IMR-90 (cell line): ENCODE measurements around the gene SBF1. TPM values are rescaled to one million over a fixed set of nuclear protein-coding genes. Genes with fewer than 3 reads are reported as not detected.

ENCODE experiments used
- ATAC-seq: fragments of 200-7000 bp; cut with Tn5 transposase; 2 replicates; pipeline ENCODE4 v1.9.1; 2020; ENCODE audit warnings: low read depth, mild to moderate bottlenecking, moderate library complexity
- BruUV-seq: library from RNA; stranded (reverse); fragments of 400-500 nt; replicated peaks from 2 replicates; lab custom pipeline; 2021; lab: Mats Ljungman, UMichigan
- CTCF ChIA-PET: fragments of 300-600 bp; formaldehyde crosslinking; extraction: SDS; loops from one replicate; lab custom pipeline; 2021; ENCODE audit warnings: antibody characterized with exemption; lab: Yijun Ruan, JAX
- POLR2A ChIA-PET: fragments of 300-600 bp; sonication (Branson Sonifier 250); formaldehyde crosslinking; loops from one replicate; lab custom pipeline; 2022; ENCODE audit warnings: antibody characterized with exemption; ENCODE audit not compliant: unreplicated experiment; lab: Charles Lee
- DNase-seq: peaks from one replicate; pipeline ENCODE4 v3.0.0; 2013
- H2AFZ ChIP-seq: replicated peaks from 2 replicates; pipeline ENCODE3; 2013; ENCODE audit warnings: low read length, mild to moderate bottlenecking; ENCODE audit not compliant: poor library complexity
- H2AK5ac ChIP-seq: 2 replicates; pipeline ENCODE4 v1.6.1; 2013; ENCODE audit warnings: low read depth, low read length, inconsistent platforms
- H2AK9ac ChIP-seq: replicated peaks from 2 replicates; pipeline ENCODE3; 2013; ENCODE audit warnings: mild to moderate bottlenecking, low read depth, low read length, moderate library complexity; ENCODE audit not compliant: poor library complexity
- H2BK120ac ChIP-seq: 2 replicates; pipeline ENCODE4 v1.6.1; 2013; ENCODE audit warnings: low read depth, low read length, inconsistent platforms
- H2BK15ac ChIP-seq: 3 replicates; pipeline ENCODE4 v1.6.1; 2013; ENCODE audit warnings: low read depth, low read length, inconsistent platforms
- H2BK20ac ChIP-seq: 2 replicates; pipeline ENCODE4 v1.6.1; 2013; ENCODE audit warnings: low read depth, mild to moderate bottlenecking, inconsistent platforms, low read length, moderate library complexity
- H2BK5ac ChIP-seq: 2 replicates; pipeline ENCODE4 v1.6.1; 2013; ENCODE audit warnings: mild to moderate bottlenecking, low read depth, low read length, inconsistent platforms; ENCODE audit not compliant: poor library complexity, severe bottlenecking
- H3K14ac ChIP-seq: replicated peaks from 2 replicates; pipeline ENCODE4 v1.6.1; 2013; ENCODE audit warnings: low read depth, low read length, inconsistent platforms
- H3K18ac ChIP-seq: 2 replicates; pipeline ENCODE4 v1.6.1; 2013; ENCODE audit warnings: low read depth, low read length, control low read depth
- H3K23ac ChIP-seq: 2 replicates; pipeline ENCODE4 v1.6.1; 2013; ENCODE audit warnings: low read depth, low read length, inconsistent platforms
- H3K27ac ChIP-seq: 2 replicates; pipeline ENCODE4 v1.5.1; 2013; ENCODE audit warnings: mild to moderate bottlenecking, control low read depth, low read length; ENCODE audit not compliant: insufficient read depth
- H3K27me3 ChIP-seq: 2 replicates; pipeline ENCODE4 v1.6.1; 2013; ENCODE audit warnings: low read length; ENCODE audit not compliant: control insufficient read depth, insufficient read depth
- H3K36me3 ChIP-seq: 2 replicates; pipeline ENCODE4 v1.6.1; 2013; ENCODE audit warnings: low read length, mixed read lengths; ENCODE audit not compliant: control insufficient read depth, insufficient read depth
- H3K4ac ChIP-seq: 2 replicates; pipeline ENCODE4 v1.6.1; 2013; ENCODE audit warnings: low read depth, low read length, inconsistent platforms
- H3K4me1 ChIP-seq: 2 replicates; pipeline ENCODE4 v1.6.1; 2013; ENCODE audit warnings: low read length, mixed read lengths; ENCODE audit not compliant: control insufficient read depth, insufficient read depth
- H3K4me2 ChIP-seq: 2 replicates; pipeline ENCODE4 v1.6.1; 2013; ENCODE audit warnings: low read depth, mild to moderate bottlenecking, control low read depth, low read length, moderate library complexity
- H3K4me3 ChIP-seq: 2 replicates; pipeline ENCODE4 v1.5.1; 2013; ENCODE audit warnings: low read depth, mild to moderate bottlenecking, control low read depth, low read length, moderate library complexity; ENCODE audit not compliant: insufficient read depth
- H3K56ac ChIP-seq: 2 replicates; pipeline ENCODE4 v1.6.1; 2013; ENCODE audit warnings: low read length, inconsistent platforms; ENCODE audit not compliant: insufficient read depth; ENCODE audit errors: extremely low read depth
- H3K79me1 ChIP-seq, 2 experiments: 2 replicates each; pipeline ENCODE4 v1.6.1; 2013; ENCODE audit warnings: low read length in 2 of 2, inconsistent platforms in 1 of 2, low read depth in 1 of 2
- H3K9ac ChIP-seq: 2 replicates; pipeline ENCODE4 v1.6.1; 2013; ENCODE audit warnings: low read depth, low read length, control low read depth
- H3K9me1 ChIP-seq: 2 replicates; pipeline ENCODE4 v1.6.1; 2013; ENCODE audit warnings: low read length, inconsistent platforms; ENCODE audit not compliant: insufficient read depth
- H3K9me3 ChIP-seq: 2 replicates; pipeline ENCODE4 v1.6.1; 2013; ENCODE audit warnings: low read length; ENCODE audit not compliant: control insufficient read depth, insufficient read depth
- H4K20me1 ChIP-seq: 2 replicates; pipeline ENCODE4 v1.6.1; 2013; ENCODE audit warnings: low read length, inconsistent platforms; ENCODE audit not compliant: insufficient read depth
- H4K5ac ChIP-seq: 2 replicates; pipeline ENCODE4 v1.6.1; 2013; ENCODE audit warnings: mild to moderate bottlenecking, low read depth, low read length, control low read depth
- H4K8ac ChIP-seq, 2 experiments: 2 replicates each; pipeline ENCODE4 v1.6.1; 2013; ENCODE audit warnings: low read depth in 2 of 2, low read length in 2 of 2, control low read depth in 1 of 2, inconsistent platforms in 1 of 2
- H4K91ac ChIP-seq: 2 replicates; pipeline ENCODE4 v1.6.1; 2013; ENCODE audit warnings: low read depth, low read length, inconsistent platforms; ENCODE audit not compliant: insufficient read depth
- BHLHE40 ChIP-seq: fragments of 150-350 bp; IDR thresholded peaks from 2 replicates; pipeline ENCODE4 v1.6.1; 2016; ENCODE audit warnings: mild to moderate bottlenecking, low read depth, low read length
- CEBPB ChIP-seq: IDR thresholded peaks from 2 replicates; pipeline ENCODE4 v1.6.1; 2012; ENCODE audit warnings: low read depth, low read length, improper control_type of control experiment
- CHD1 ChIP-seq: IDR thresholded peaks from 2 replicates; pipeline ENCODE4 v1.6.1; 2012; ENCODE audit warnings: low read depth, low read length, improper control_type of control experiment
- FOS ChIP-seq: fragments of 150-350 bp; IDR thresholded peaks from 2 replicates; pipeline ENCODE4 v1.6.1; 2016; ENCODE audit warnings: low read depth, low read length
- MAFK ChIP-seq: IDR thresholded peaks from 2 replicates; pipeline ENCODE4 v1.6.1; 2012; ENCODE audit warnings: low read depth, low read length, improper control_type of control experiment
- MXI1 ChIP-seq: IDR thresholded peaks from 2 replicates; pipeline ENCODE4 v1.6.1; 2012; ENCODE audit warnings: low read depth, mild to moderate bottlenecking, low read length, moderate library complexity, borderline replicate concordance
- POLR2A ChIP-seq: IDR thresholded peaks from 2 replicates; pipeline ENCODE4 v1.6.1; 2012; ENCODE audit warnings: mild to moderate bottlenecking, low read depth, low read length
- RAD21 ChIP-seq: IDR thresholded peaks from 2 replicates; pipeline ENCODE4 v1.6.1; 2012; ENCODE audit warnings: low read length, improper control_type of control experiment
- RCOR1 ChIP-seq: IDR thresholded peaks from 2 replicates; pipeline ENCODE4 v1.6.1; 2012; ENCODE audit warnings: mild to moderate bottlenecking, low read length, improper control_type of control experiment; ENCODE audit not compliant: insufficient replicate concordance
- RFX5 ChIP-seq: IDR thresholded peaks from 2 replicates; pipeline ENCODE4 v1.8.0; 2012; ENCODE audit warnings: low read depth, mild to moderate bottlenecking, low read length, moderate library complexity
- SMC3 ChIP-seq: fragments of 150-350 bp; IDR thresholded peaks from 2 replicates; pipeline ENCODE4 v1.6.1; 2016; ENCODE audit warnings: low read depth, mild to moderate bottlenecking, antibody characterized with exemption, low read length, moderate library complexity
- WGBS, 2 experiments: methylation state at CpG; one replicate each; pipeline versions ENCODE4 v1.1.5 to v1.1.7; 2013; ENCODE audit warnings: missing lambda C conversion rate in 2 of 2; ENCODE audit not compliant: insufficient read length in 1 of 2; ENCODE audit errors: extremely low coverage in 2 of 2; 5-methylcytosine and 5-hydroxymethylcytosine counted together
- dilution Hi-C: fragments of 300-500 bp; cut with HindIII; formaldehyde crosslinking; loops from one replicate; pipeline ENCODE4 v1.14.3; 2018; ENCODE audit warnings: low sequenced_read_pairs; ENCODE audit not compliant: unreplicated experiment
- in situ Hi-C: fragments of 300-500 bp; cut with MboI; formaldehyde crosslinking; loops from 3 replicates; pipeline ENCODE4 v1.14.3; 2019; ENCODE audit warnings: low sequenced_read_pairs, inconsistent platforms, mixed read lengths
- intact Hi-C: fragments of 100-400 bp; cut with micrococcal nuclease; formaldehyde crosslinking; loops from 2 replicates; pipeline ENCODE4 v1.10.0; 2022
- polyA plus RNA-seq, 3 experiments: library from polyadenylated mRNA; depleted of rRNA; stranded (reverse); fragments of >200 nt; gene quantifications; 2 replicates each; pipeline ENCODE4 v1.2.3, GENCODE V29; 2012; ENCODE audit warnings: low replicate concordance in 1 of 3
- total RNA-seq: library from RNA; depleted of rRNA; stranded (reverse); fragments of >200 nt; gene quantifications from 2 replicates; pipeline ENCODE4 v1.2.3, GENCODE V29; 2012
- TF ChIP-seq, protein P1 (sequence below): fragments of 150-350 bp; IDR thresholded peaks from 2 replicates; pipeline ENCODE4 v1.6.1; 2016; ENCODE audit warnings: low read depth, mild to moderate bottlenecking, low read length, moderate library complexity, borderline replicate concordance
- TF ChIP-seq, protein P2 (sequence below): conservative IDR thresholded peaks from 2 replicates; pipeline ENCODE4 v1.5.1; 2012; ENCODE audit warnings: mild to moderate bottlenecking, low read depth, low read length, improper control_type of control experiment
- TF ChIP-seq, protein P3 (sequence below): fragments of 150-350 bp; IDR thresholded peaks from 2 replicates; pipeline ENCODE4 v1.6.1; 2017; ENCODE audit warnings: mild to moderate bottlenecking, antibody characterized with exemption, low read length, low read depth

Gene SBF1
- total and polyA plus RNA-seq, 2 of the 4 experiments (the other 2 are of a cell fraction): 21.5 to 33.2 TPM

DNA sequence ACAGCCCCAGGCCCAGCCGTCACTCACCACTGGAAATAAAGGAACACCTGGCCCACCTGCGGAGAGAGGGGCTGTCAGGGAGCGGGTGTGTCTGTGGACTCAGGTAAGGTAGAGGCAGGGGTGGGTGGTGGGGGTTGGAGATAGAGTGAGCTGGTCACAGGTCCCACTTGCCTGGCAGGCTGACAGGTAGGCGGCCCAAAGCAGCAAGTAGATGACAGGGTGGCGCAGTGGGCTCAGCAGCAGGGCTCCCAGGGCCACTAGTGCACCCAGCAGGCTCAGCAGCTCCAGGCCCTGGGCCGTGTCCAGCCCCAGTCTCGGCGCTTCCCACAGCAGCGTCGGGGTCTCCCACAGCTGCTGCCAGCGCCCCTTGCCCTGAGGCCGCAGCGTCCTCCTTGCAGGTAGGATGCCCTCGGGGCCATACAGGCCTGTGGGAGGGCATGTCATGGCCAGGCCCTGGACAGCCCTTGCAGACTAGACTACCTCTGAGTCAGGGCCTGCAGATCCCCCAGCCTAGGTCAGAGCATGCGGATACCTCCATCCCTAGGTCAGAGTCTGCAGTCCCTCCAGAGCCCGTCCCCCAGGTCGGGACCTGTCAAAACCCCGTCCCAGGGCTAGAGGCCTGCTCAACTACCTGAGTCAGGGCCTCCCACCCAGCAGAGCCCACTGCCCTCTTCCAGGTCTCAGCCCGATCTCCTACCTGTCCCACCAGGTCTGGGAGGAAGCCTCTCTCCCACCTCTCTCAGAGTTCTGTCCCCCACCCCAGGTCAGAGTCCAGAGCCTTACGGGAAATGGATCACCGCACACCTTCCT, 32.0 kb upstream of the SBF1 start:
- dilution Hi-C loops: no loop called here
- POLR2A ChIA-PET: no interaction called here
- no peaks in the 10 kb centered on the region for H3K9me3 ChIP-seq
- no peaks in the 10 kb centered on the region; the same call in 1 of the 2 replicates for H4K20me1 ChIP-seq
- H3K4me1 ChIP-seq: peaks cover 4% of the 10 kb centered on the region
- H3K9ac ChIP-seq: peak overlapping the region; percentile 98
- ATAC-seq (no peak; the same call in 1 of the 2 replicates), DNase-seq (no peak)
- no TSS peak for BruUV-seq
- peak overlapping the region; percentile 87 for H3K4me2 ChIP-seq
- peak overlapping the region; percentile 100 for H2AK9ac ChIP-seq
- peak overlapping the region; percentile 100 for H3K4me3 ChIP-seq
- peak overlapping the region; percentile 99 for H2AFZ ChIP-seq
- peak overlapping the region; percentile 70 for H4K91ac ChIP-seq
- no peaks in the 10 kb centered on the region for H3K9me1 ChIP-seq
- peak overlapping the region; percentile 0; the same call in 1 of the 3 replicates for H2BK15ac ChIP-seq
- H2AK5ac ChIP-seq: peak overlapping the region; percentile 97
- H3K27me3 ChIP-seq: no peaks in the 10 kb centered on the region
- peak overlapping the region; percentile 70 for H2BK120ac ChIP-seq
- H3K27ac ChIP-seq: peak overlapping the region; percentile 95
- intact Hi-C loops: no loop called here
- H2BK20ac ChIP-seq: no peak overlapping the region
- H3K36me3 ChIP-seq: peaks cover 28% of the 10 kb centered on the region
- H3K56ac ChIP-seq: peak overlapping the region; percentile 81
- peak overlapping the region; percentile 88 for H2BK5ac ChIP-seq
- peak overlapping the region; percentile 80 to 90 for H4K8ac ChIP-seq
- CTCF ChIA-PET: no interaction called here
- WGBS, 2 experiments: 23% methylated on average over 9 of the region's 21 CpGs; no CpG with 5 or more reads in 1 of the 2 experiments
- peak overlapping the region; percentile 87 for H3K14ac ChIP-seq
- peaks cover 8 to 49% of the 10 kb centered on the region in 2 experiments for H3K79me1 ChIP-seq
- peak overlapping the region; percentile 98 for H4K5ac ChIP-seq
- H3K4ac ChIP-seq: peak overlapping the region; percentile 97
- peak overlapping the region; percentile 73 for H3K23ac ChIP-seq
- in situ Hi-C loops: no loop called here
- peak overlapping the region; percentile 81; the same call in 1 of the 2 replicates for H3K18ac ChIP-seq
- TF ChIP-seq FOS: no peak
- TF ChIP-seq, protein P1, sequence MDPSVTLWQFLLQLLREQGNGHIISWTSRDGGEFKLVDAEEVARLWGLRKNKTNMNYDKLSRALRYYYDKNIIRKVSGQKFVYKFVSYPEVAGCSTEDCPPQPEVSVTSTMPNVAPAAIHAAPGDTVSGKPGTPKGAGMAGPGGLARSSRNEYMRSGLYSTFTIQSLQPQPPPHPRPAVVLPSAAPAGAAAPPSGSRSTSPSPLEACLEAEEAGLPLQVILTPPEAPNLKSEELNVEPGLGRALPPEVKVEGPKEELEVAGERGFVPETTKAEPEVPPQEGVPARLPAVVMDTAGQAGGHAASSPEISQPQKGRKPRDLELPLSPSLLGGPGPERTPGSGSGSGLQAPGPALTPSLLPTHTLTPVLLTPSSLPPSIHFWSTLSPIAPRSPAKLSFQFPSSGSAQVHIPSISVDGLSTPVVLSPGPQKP: no peak
- TF ChIP-seq BHLHE40: no peak
- no peak for TF ChIP-seq POLR2A
- TF ChIP-seq MXI1: no peak
- no peak for TF ChIP-seq CHD1
- TF ChIP-seq RAD21: no peak
- no peak for TF ChIP-seq RFX5
- no peak for TF ChIP-seq RCOR1
- TF ChIP-seq, protein P2, sequence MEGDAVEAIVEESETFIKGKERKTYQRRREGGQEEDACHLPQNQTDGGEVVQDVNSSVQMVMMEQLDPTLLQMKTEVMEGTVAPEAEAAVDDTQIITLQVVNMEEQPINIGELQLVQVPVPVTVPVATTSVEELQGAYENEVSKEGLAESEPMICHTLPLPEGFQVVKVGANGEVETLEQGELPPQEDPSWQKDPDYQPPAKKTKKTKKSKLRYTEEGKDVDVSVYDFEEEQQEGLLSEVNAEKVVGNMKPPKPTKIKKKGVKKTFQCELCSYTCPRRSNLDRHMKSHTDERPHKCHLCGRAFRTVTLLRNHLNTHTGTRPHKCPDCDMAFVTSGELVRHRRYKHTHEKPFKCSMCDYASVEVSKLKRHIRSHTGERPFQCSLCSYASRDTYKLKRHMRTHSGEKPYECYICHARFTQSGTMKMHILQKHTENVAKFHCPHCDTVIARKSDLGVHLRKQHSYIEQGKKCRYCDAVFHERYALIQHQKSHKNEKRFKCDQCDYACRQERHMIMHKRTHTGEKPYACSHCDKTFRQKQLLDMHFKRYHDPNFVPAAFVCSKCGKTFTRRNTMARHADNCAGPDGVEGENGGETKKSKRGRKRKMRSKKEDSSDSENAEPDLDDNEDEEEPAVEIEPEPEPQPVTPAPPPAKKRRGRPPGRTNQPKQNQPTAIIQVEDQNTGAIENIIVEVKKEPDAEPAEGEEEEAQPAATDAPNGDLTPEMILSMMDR: no peak
- TF ChIP-seq MAFK: no peak
- no peak for TF ChIP-seq CEBPB
- no peak for TF ChIP-seq SMC3
- TF ChIP-seq, protein P3, sequence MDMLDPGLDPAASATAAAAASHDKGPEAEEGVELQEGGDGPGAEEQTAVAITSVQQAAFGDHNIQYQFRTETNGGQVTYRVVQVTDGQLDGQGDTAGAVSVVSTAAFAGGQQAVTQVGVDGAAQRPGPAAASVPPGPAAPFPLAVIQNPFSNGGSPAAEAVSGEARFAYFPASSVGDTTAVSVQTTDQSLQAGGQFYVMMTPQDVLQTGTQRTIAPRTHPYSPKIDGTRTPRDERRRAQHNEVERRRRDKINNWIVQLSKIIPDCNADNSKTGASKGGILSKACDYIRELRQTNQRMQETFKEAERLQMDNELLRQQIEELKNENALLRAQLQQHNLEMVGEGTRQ: no peak
